H9 (cell line): ENCODE data around the gene WDR59. TPM values are rescaled to one million over a fixed set of nuclear protein-coding genes. Genes with fewer than 3 reads are reported as not detected.

Experiments used
- DNase-seq: peaks from one replicate; pipeline ENCODE4 v3.0.0-alpha.2; 2017
- H2AFZ ChIP-seq: one replicate; pipeline ENCODE4 v1.6.1; 2013; ENCODE audit warnings: mild to moderate bottlenecking, low read length, control low read depth, moderate library complexity
- H2AK5ac ChIP-seq: 2 replicates; pipeline ENCODE4 v1.6.1; 2013; ENCODE audit warnings: low read length, control low read depth, mixed read lengths; ENCODE audit not compliant: insufficient read length
- H2BK120ac ChIP-seq: one replicate; pipeline ENCODE4 v1.6.1; 2013; ENCODE audit warnings: low read depth, mild to moderate bottlenecking, low read length, control low read depth, inconsistent platforms; ENCODE audit not compliant: poor library complexity, severe bottlenecking
- H2BK12ac ChIP-seq: 2 replicates; pipeline ENCODE4 v1.6.1; 2013; ENCODE audit warnings: low read length, control low read depth, mixed read lengths, low read depth; ENCODE audit not compliant: insufficient read length
- H2BK15ac ChIP-seq: 2 replicates; pipeline ENCODE4 v1.6.1; 2013; ENCODE audit warnings: low read depth, low read length, control low read depth
- H2BK20ac ChIP-seq: one replicate; pipeline ENCODE4 v1.6.1; 2013; ENCODE audit warnings: low read depth, mild to moderate bottlenecking, low read length, control low read depth, inconsistent platforms; ENCODE audit not compliant: poor library complexity, severe bottlenecking
- H2BK5ac ChIP-seq: 2 replicates; pipeline ENCODE4 v1.6.1; 2013; ENCODE audit warnings: low read length, control low read depth, mixed read lengths; ENCODE audit not compliant: insufficient read length
- H3K14ac ChIP-seq: 2 replicates; pipeline ENCODE4 v1.6.1; 2013; ENCODE audit warnings: low read length, control low read depth; ENCODE audit not compliant: insufficient read depth
- H3K18ac ChIP-seq: 2 replicates; pipeline ENCODE4 v1.6.1; 2013; ENCODE audit warnings: low read depth, mild to moderate bottlenecking, mixed read lengths, low read length, control low read depth; ENCODE audit not compliant: insufficient read length
- H3K23ac ChIP-seq: 2 replicates; pipeline ENCODE4 v1.6.1; 2013; ENCODE audit warnings: low read length, control low read depth, mixed read lengths, low read depth; ENCODE audit not compliant: insufficient read length
- H3K23me2 ChIP-seq: 2 replicates; pipeline ENCODE4 v1.6.1; 2013; ENCODE audit warnings: low read depth, mild to moderate bottlenecking, mixed read lengths, low read length, control low read depth; ENCODE audit not compliant: insufficient read length, poor library complexity, severe bottlenecking
- H3K27ac ChIP-seq: 2 replicates; pipeline ENCODE4 v1.5.1; 2013; ENCODE audit warnings: low read length, control low read depth, mixed read lengths, low read depth; ENCODE audit not compliant: insufficient read length
- H3K27me3 ChIP-seq: 2 replicates; pipeline ENCODE4 v1.6.1; 2013; ENCODE audit warnings: low read length, control low read depth, inconsistent platforms; ENCODE audit not compliant: insufficient read depth
- H3K4ac ChIP-seq: 2 replicates; pipeline ENCODE4 v1.6.1; 2013; ENCODE audit warnings: low read depth, mild to moderate bottlenecking, control low read depth, inconsistent platforms, low read length, moderate library complexity
- H3K4me1 ChIP-seq: 2 replicates; pipeline ENCODE4 v1.6.1; 2013; ENCODE audit warnings: low read length, control low read depth, inconsistent platforms; ENCODE audit not compliant: insufficient read depth
- H3K4me2 ChIP-seq: 2 replicates; pipeline ENCODE4 v1.6.1; 2013; ENCODE audit warnings: low read length, control low read depth, mixed read lengths; ENCODE audit not compliant: insufficient read length, insufficient read depth
- H3K56ac ChIP-seq: 2 replicates; pipeline ENCODE4 v1.6.1; 2013; ENCODE audit warnings: low read depth, mild to moderate bottlenecking, mixed read lengths, low read length, control low read depth; ENCODE audit not compliant: insufficient read length
- H3K79me1 ChIP-seq: 2 replicates; pipeline ENCODE4 v1.6.1; 2013; ENCODE audit warnings: low read depth, mild to moderate bottlenecking, moderate library complexity, low read length, control low read depth, inconsistent platforms; ENCODE audit not compliant: insufficient read depth, poor library complexity, severe bottlenecking
- H3K79me2 ChIP-seq: 2 replicates; pipeline ENCODE4 v1.6.1; 2013; ENCODE audit warnings: low read length, control low read depth, inconsistent platforms; ENCODE audit not compliant: insufficient read depth
- H3K9ac ChIP-seq: 2 replicates; pipeline ENCODE4 v1.6.1; 2013; ENCODE audit warnings: low read length, control low read depth, mixed read lengths; ENCODE audit not compliant: insufficient read length; ENCODE audit errors: extremely low read depth
- H3K9me3 ChIP-seq: one replicate; pipeline ENCODE4 v1.6.1; 2013; ENCODE audit warnings: low read depth, low read length, inconsistent platforms; ENCODE audit not compliant: control insufficient read depth
- H3T11ph ChIP-seq: one replicate; pipeline ENCODE4 v1.6.1; 2013; ENCODE audit warnings: mild to moderate bottlenecking, low read length, control low read depth, inconsistent platforms
- H4K20me1 ChIP-seq: one replicate; pipeline ENCODE4 v1.6.1; 2013; ENCODE audit not compliant: control insufficient read depth, insufficient read length, insufficient read depth
- H4K5ac ChIP-seq: 2 replicates; pipeline ENCODE4 v1.6.1; 2013; ENCODE audit warnings: low read depth, mild to moderate bottlenecking, mixed read lengths, low read length, control low read depth; ENCODE audit not compliant: insufficient read length
- H4K8ac ChIP-seq: replicated peaks from 2 replicates; pipeline ENCODE4 v1.6.1; 2013; ENCODE audit warnings: low read length, control low read depth, mixed read lengths, low read depth; ENCODE audit not compliant: insufficient read length
- H4K91ac ChIP-seq: 2 replicates; pipeline ENCODE4 v1.6.1; 2013; ENCODE audit warnings: low read depth, mild to moderate bottlenecking, moderate library complexity, mixed read lengths, low read length, control low read depth; ENCODE audit not compliant: insufficient read length
- H3K27ac Mint-ChIP-seq, 3 experiments: 2 replicates in 2 of 3; 3 replicates in 1 of 3; pipeline ENCODE4 v1.8.0; 2020 to 2021; ENCODE audit warnings: mixed read lengths in 3 of 3, mild to moderate bottlenecking in 1 of 3, moderate library complexity in 1 of 3
- H3K27me3 Mint-ChIP-seq: 2 replicates; pipeline ENCODE4 v1.8.0; 2021; ENCODE audit warnings: low read depth, mild to moderate bottlenecking, moderate library complexity, mixed read lengths
- H3K36me3 Mint-ChIP-seq, 3 experiments: 2 replicates in 2 of 3; 3 replicates in 1 of 3; pipeline ENCODE4 v1.8.0; 2020 to 2021; ENCODE audit warnings: low read depth in 3 of 3, mixed read lengths in 3 of 3; ENCODE audit not compliant: insufficient read depth in 1 of 3
- H3K4me1 Mint-ChIP-seq, 2 experiments: 2 replicates each; pipeline ENCODE4 v1.8.0; 2020; ENCODE audit warnings: mixed read lengths in 2 of 2
- H3K4me3 Mint-ChIP-seq, 2 experiments: 2 replicates in 1 of 2; 3 replicates in 1 of 2; pipeline ENCODE4 v1.8.0; 2020 to 2021; ENCODE audit warnings: mild to moderate bottlenecking in 2 of 2, mixed read lengths in 2 of 2, moderate library complexity in 1 of 2
- H3K9me3 Mint-ChIP-seq, 2 experiments: 2 replicates in 1 of 2; 3 replicates in 1 of 2; pipeline ENCODE4 v1.8.0; 2020; ENCODE audit warnings: mild to moderate bottlenecking in 2 of 2, mixed read lengths in 2 of 2, moderate library complexity in 1 of 2
- CTCF ChIP-seq: fragments of 200-600 bp; sonication (generic); conservative IDR thresholded peaks from 3 replicates; pipeline ENCODE4 v1.8.0; 2021; ENCODE audit warnings: antibody characterized with exemption, mild to moderate bottlenecking
- WGBS: extraction: QIAGEN DNeasy Blood & Tissue Kit; methylation state at CpG from one replicate; pipeline ENCODE4 v1.1.7; 2013; ENCODE audit warnings: missing lambda C conversion rate, low lambda C conversion rate, mixed read lengths; ENCODE audit not compliant: insufficient read length; ENCODE audit errors: extremely low coverage; 5-methylcytosine and 5-hydroxymethylcytosine counted together
- total RNA-seq: library from RNA; stranded (reverse); gene quantifications from 2 replicates; pipeline ENCODE4 v1.2.1, GENCODE V29; 2021

The WDR59 gene
- total RNA-seq, 1 experiment from 2014 or later, result 97.5 TPM

DNA sequence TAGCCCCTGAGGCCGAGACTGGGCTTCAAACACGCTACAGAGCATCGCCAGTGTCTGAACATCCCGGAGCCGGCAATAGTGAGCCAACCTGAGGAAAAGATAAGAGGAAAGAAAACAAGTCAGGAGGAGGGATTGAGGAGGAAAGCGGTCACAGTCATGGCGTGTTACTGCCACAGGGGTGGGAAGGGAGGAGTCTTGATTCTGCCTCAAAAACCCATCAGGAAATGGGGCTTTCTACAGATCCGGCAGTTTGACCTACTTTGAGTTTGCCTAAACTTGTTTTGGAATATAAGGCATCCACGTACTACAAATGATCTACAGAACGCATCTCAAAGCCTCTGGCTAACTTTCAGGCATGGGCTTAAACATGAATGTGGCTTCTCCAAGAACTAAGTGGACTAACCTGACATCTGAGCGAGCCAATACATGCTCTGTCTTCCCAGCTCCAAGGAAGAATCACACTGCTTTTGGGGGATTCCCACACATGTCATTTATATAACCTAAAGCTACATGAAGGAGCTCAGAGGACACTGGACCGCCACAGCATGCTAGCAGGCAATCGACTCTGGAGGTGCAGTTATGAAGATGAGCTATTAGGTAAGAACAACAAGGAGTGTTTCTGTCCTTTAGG is 96.6 kb downstream of the WDR59 start:
- H3K4me3 Mint-ChIP-seq, result no peak overlapping the region; a peak in 1 of 5 replicates
- H2BK5ac ChIP-seq, result no peak overlapping the region
- no peak overlapping the region for H4K91ac ChIP-seq
- H3K23ac ChIP-seq, result no peak overlapping the region
- H3K9me3 Mint-ChIP-seq, result no peaks in the 10 kb centered on the region
- H4K8ac ChIP-seq, result no peak overlapping the region
- no peak overlapping the region for H3K56ac ChIP-seq
- no peaks in the 10 kb centered on the region for H3K9me3 ChIP-seq
- no peak for DNase-seq
- peaks cover 39 to 90% (median 78%) of the 10 kb centered on the region in 3 experiments for H3K36me3 Mint-ChIP-seq
- H3K18ac ChIP-seq, result no peak overlapping the region
- no peaks in the 10 kb centered on the region for H3K23me2 ChIP-seq
- H3K27ac Mint-ChIP-seq, result 0 out of 7 replicates have a peak overlapping the region, but pooled peaks of 1 of the 3 experiments have one; percentile 2
- H2BK15ac ChIP-seq, result no peak overlapping the region
- TF ChIP-seq CTCF, result no peak
- H2BK20ac ChIP-seq, result no peak overlapping the region
- no CpG with 5 or more reads among the region's 13 CpGs for WGBS
- H3K4ac ChIP-seq, result no peak overlapping the region
- no peak overlapping the region for H2BK12ac ChIP-seq
- no peak overlapping the region for H3K14ac ChIP-seq
- H3K27me3 Mint-ChIP-seq, result no peaks in the 10 kb centered on the region
- H3K79me1 ChIP-seq, result no peaks in the 10 kb centered on the region
- no peaks in the 10 kb centered on the region for H3K4me1 ChIP-seq
- no peaks in the 10 kb centered on the region for H3K79me2 ChIP-seq
- H4K20me1 ChIP-seq, result no peaks in the 10 kb centered on the region
- H3K4me2 ChIP-seq, result no peak overlapping the region
- H3K27ac ChIP-seq, result no peak overlapping the region
- H3K4me1 Mint-ChIP-seq, result peaks cover 4 to 9% of the 10 kb centered on the region in 2 experiments; a peak in 3 of 4 replicates
- no peak overlapping the region for H2BK120ac ChIP-seq
- H3T11ph ChIP-seq, result no peak overlapping the region
- H4K5ac ChIP-seq, result no peak overlapping the region
- H2AK5ac ChIP-seq, result no peak overlapping the region
- H2AFZ ChIP-seq, result no peak overlapping the region
- no peak overlapping the region for H3K9ac ChIP-seq
- H3K27me3 ChIP-seq, result no peaks in the 10 kb centered on the region
